T-helper 22 cell (primary cell): ENCODE measurements around the gene AGR2.
A peak's percentile ranks its signal among the peaks of the same experiment; 100 is the strongest.
"Not testable (repeated sequence)": the region's sequence is repeated elsewhere in the genome, so short reads cannot be mapped to it uniquely, and the experiment has no call there.

Experiments used
- DNase-seq: peaks from one replicate; pipeline ENCODE4 v3.0.0-alpha.2; 2020; ENCODE audit warnings: low read depth

Gene AGR2

GRCh38 chr7:16773884-16774283 is 30.9 kb downstream of the AGR2 start:
- DNase-seq: no peak

- DNase-seq: no peak
These were observed 31.5 kb downstream of the AGR2 start for GRCh38 chr7:16773326-16773725.

GRCh38 chr7:16770657-16771329 is 34.0 kb downstream of the AGR2 start:
- DNase-seq: no peak

DNA sequence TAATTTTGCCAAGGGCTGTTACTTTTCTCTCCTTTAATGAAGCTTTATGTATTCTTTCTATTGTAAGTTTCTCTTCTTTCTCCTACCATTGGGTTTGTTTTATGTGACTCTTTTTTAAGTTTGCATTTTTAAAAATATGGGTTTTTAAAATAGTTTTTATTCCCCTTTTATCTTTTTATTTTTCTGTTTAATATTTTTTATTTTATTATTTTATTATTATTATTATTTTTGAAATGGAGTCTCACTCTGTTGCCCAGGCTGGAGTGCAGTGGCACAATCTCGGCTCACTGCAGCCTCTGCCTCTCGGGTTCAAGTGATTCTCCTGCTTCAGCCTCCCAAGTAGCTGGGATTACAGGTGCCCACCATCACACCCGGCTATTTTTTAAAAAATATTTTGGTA is 34.8 kb downstream of the AGR2 start:
- DNase-seq: not testable (repeated sequence)

GRCh38 chr7:16765436-16765859 is 39.4 kb downstream of the AGR2 start:
- DNase-seq: no peak

DNA sequence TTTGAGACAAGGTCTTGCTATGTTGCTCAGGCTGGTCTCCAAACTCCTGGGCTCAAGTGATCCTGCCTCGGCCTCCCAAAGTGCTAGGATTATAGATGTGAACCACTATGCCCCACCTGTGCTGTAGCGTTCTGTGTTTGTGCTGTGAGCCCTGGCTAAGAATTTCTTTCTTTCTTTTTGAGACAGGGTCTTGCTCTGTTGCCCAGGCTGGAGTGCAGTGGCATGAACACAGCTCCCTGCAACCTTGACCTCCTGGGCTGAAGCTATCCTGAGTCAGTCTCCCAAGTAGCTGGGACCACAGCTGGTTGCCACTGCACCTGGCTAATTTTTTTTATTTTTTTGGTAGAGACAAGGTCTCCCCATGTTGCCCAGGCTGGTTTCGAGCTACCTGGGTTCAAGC is 39.9 kb downstream of the AGR2 start:
- DNase-seq: no peak

GRCh38 chr7:16762177-16762576 is 42.6 kb downstream of the AGR2 start:
- DNase-seq: no peak

GRCh38 chr7:16759840-16760239 is 45.0 kb downstream of the AGR2 start:
- DNase-seq: no peak

GRCh38 chr7:16758631-16759611 is 45.9 kb downstream of the AGR2 start:
- no peak for DNase-seq

GRCh38 chr7:16758036-16758435 is 46.8 kb downstream of the AGR2 start:
- no peak for DNase-seq

DNA sequence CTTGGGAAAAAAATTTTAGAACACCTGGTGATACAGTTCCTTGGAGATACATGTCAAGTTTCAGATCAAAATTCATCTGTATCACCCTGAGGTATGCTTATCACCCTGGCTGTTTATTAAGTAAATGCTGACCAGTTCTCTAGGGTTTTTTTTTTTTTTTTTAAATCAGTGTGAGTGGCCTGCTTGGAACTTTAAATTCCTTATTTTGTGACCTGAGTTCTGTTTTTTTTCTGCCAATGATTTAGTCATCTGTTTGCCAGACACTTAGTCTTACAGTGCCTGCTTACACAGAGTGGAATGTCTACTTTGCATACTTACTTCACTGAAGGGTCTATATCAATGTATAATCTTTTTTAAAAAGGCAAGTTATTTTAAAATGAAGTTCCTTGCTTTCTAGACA is 49.4 kb downstream of the AGR2 start:
- no peak for DNase-seq

DNA sequence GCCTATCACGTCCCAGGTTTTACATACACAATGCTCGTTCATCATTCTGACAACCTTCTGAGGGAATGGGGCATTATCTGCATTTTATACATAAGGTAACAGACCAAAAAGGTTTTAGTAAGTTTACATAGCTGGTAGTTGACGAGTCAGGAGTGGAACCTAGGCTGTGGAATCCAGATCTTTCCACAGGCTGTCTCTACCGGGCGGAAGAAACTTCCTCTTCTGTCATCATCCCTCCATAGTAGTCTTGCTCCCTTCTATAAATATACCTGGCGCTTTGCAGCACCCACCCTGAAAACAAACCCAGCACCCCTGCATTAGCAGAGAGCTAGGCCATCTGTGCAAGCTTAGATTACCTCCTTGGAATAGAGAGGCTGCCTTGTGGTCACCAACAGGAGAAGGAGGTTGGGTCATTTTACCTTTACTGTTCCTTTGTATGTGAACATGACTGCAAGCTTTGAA is 49.9 kb downstream of the AGR2 start:
- DNase-seq: no peak

GRCh38 chr7:16753932-16754855 is 50.6 kb downstream of the AGR2 start:
- DNase-seq: no peak

DNA sequence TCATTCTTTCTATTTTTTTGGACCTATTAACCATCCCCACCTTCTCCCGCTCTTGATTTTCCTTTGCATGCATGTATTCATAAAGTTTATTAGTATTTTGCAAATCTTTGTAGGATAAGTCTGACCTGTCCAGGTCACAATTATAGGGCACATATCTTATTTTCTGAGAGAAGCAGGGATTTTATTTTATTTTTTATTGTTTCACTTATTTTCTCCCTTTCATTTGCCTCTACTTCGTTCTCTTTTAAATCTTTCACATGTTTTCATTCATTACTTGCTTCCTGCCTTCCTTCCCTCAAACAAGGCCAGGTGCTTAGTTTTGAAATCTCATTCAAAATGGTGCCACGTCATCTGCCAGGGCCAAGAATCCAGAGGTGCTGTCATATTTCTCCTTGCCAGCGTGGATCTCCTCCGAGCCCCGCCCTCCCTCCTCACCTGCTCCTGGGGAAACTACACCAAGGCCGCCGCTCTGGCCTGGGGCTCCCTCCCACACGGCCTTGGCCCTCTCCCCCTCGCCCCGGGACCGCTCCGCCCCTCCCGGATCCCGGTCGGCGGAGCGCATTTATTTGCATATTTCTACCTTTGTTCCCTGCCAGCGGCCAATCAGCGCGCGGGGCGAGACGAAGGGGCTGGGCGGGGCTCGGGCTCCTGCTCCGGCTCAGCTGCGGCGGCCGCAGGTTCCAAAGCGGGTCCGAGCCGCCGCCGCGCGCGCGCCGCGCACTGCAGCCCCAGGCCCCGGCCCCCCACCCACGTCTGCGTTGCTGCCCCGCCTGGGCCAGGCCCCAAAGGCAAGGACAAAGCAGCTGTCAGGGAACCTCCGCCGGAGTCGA is 51.5 kb downstream of the AGR2 start, which contains the start of gene TSPAN13:
TSPAN13 (plus strand) TSS at position 654 of the 830 bp plus-strand sequence. CDS start 213 bp downstream, outside the sequence.
- peak; percentile 23 for DNase-seq

GRCh38 chr7:16747102-16747501 is 57.7 kb downstream of the AGR2 start:
- no peak for DNase-seq

DNA sequence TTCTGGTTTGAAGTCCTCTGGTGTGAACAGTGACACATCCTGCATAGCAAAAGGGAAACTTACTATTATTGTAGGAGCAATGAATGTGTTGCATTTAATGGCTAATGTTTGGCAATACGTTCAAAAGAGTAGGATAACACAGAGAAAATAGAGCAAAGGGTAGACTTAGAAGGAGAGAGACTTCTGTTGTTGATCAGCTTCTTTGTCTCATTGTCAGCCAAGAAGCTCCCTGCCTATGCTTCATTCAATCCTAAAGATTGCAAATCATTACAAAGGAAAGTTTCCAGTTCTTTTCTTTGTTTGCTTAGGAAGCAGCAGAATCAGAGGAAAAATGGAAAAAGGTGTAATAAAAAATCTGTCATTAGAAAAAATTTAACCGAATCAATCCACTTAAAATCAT is 59.2 kb downstream of the AGR2 start:
- no peak for DNase-seq

GRCh38 chr7:16744518-16745250 is 60.1 kb downstream of the AGR2 start:
- DNase-seq: no peak

DNA sequence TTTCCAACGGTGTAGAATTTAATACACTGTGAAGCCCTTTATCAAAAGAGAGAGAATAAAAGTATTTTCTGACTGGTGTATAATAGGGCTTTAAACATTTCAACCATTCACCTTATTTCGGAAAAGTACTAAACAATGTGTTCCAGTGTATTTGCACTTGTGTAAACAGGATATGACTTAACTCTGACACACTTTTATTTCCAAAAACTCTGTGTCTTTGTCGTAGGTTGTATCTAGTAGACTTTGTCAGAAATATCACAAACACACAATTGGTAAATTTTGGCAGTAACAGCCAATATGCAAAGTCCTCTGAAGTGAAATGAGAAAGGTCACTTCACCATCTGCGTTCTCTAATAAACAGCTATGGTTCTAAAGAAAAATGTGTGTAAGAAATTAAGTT is 61.6 kb downstream of the AGR2 start:
- DNase-seq: no peak

- DNase-seq: no peak
These were observed 62.3 kb downstream of the AGR2 start for GRCh38 chr7:16742547-16742946.
